Fibroblast of lung (primary cell): ENCODE measurements around the gene VAMP4.

Experiments used
- EZH2 ChIP-seq: IDR thresholded peaks from 2 replicates; pipeline ENCODE4 v1.5.1; 2012; ENCODE audit warnings: low read length, control low read depth, mild to moderate bottlenecking; ENCODE audit errors: missing control alignments
- TF ChIP-seq, protein P1 (sequence below), 2 donors: IDR thresholded peaks in 1 of 2; conservative IDR thresholded peaks in 1 of 2; 1 replicate in 1 of 2; 2 replicates in 1 of 2; pipeline ENCODE4 v1.5.1; 2011 to 2012; ENCODE audit warnings: low read length in 2 of 2, control low read depth in 1 of 2, inconsistent platforms in 1 of 2, low read depth in 1 of 2, mild to moderate bottlenecking in 1 of 2

DNA sequence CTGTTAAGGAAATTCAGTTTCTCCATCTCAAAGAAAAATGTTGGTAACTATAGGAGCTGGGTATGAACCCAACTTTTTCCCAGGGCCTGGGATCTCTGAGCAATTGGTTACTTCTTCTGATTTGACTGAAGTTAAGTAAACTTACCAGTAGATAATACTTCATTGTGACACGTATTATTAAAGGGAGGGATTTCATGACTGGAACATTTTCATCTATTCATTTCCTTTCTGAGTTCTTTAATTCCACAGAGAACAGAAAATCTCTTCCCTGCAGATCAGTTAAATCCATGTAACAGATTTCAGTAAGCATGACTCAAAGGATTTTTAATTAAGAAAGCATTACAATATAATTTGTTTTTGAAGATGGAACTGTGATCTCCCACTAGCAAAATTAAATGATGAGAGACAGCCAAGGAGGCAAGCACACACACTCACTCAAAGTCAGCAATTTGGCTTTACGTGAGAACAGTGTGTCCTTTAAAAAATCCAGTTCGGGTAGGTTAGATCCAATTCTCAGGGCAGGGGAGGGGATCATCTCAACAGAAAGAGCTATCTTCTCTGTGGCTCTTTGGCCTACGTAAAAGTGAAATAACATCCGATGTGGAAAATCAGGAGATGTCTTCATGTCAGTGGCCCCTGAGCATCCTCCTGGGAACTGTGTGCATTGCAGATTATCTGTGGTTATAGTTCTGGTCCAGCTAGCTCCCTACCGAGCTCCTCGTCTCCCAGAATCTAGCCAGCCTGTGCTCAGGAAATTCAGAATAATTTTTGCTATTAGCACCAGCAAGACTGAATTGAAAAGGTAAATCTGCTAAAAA lies 78.6 kb downstream of the VAMP4 start:
- TF ChIP-seq, protein P1, sequence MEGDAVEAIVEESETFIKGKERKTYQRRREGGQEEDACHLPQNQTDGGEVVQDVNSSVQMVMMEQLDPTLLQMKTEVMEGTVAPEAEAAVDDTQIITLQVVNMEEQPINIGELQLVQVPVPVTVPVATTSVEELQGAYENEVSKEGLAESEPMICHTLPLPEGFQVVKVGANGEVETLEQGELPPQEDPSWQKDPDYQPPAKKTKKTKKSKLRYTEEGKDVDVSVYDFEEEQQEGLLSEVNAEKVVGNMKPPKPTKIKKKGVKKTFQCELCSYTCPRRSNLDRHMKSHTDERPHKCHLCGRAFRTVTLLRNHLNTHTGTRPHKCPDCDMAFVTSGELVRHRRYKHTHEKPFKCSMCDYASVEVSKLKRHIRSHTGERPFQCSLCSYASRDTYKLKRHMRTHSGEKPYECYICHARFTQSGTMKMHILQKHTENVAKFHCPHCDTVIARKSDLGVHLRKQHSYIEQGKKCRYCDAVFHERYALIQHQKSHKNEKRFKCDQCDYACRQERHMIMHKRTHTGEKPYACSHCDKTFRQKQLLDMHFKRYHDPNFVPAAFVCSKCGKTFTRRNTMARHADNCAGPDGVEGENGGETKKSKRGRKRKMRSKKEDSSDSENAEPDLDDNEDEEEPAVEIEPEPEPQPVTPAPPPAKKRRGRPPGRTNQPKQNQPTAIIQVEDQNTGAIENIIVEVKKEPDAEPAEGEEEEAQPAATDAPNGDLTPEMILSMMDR (conservative IDR thresholded peaks at IDR 0.05 in 1 of 2, IDR thresholded peaks at IDR 0.05 in 1 of 2; ENCODE audit: low read depth in 1 of 2, low read length in 2 of 2), result no peak
- no peak for TF ChIP-seq EZH2
